Left colon (tissue), 2 donors: Measurements from ENCODE around the gene PI3. TPM values are rescaled to one million over a fixed set of nuclear protein-coding genes. Genes with fewer than 3 reads are reported as not detected.

Source experiments
- ATAC-seq: fragments of 200-7000 bp; cut with Tn5 transposase; one replicate; pipeline ENCODE4 v1.9.1; 2020; ENCODE audit warnings: mild to moderate bottlenecking, moderate library complexity
- DNase-seq, 2 donors: peaks; one replicate each; pipeline ENCODE4 v3.0.0-alpha.2; 2020
- intact Hi-C, 2 donors: fragments of 100-400 bp; cut with DNase I in 1 of 2; cut with micrococcal nuclease in 1 of 2; formaldehyde crosslinking; loops; one replicate each; pipeline versions ENCODE4 v1.11.2 to v1.14.0; 2022; cut with DNase I, micrococcal nuclease
- total RNA-seq, 2 donors: library from RNA; stranded (reverse); fragmentation: NEBNext Ultra II Directional; extraction: Animal tissue kit (Norgen Biotek cat#: 25700); gene quantifications; one replicate each; pipeline ENCODE4 v1.2.1, GENCODE V29; 2021
- donor health status: DM: no; HTN: no; CAD: no.
- donor health status: DM: yes; HTN: yes; CAD: no.

Gene PI3
- total RNA-seq, 2 donors from 2014 or later: 108 to 979 TPM

DNA sequence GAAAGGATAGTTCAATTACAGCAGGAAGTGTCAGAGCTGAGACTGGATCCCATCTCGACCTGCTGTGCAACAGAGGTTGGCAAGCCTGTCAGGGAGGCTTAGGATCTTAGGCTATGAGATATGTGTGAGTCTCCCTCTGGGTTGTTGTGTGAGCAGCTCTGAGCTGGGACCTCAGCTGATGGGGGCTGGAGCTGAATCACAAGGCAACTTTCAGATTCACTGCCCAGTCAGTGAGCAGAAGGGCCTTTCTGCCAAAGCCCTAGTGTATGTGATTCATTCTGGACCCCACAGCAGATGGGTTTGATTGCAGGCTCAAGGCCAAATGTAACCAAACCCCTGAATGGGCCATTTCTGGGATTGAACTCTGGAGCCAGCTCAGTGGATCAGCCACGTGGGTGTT lies 4.5 kb downstream of the PI3 start:
- DNase-seq (no peak), ATAC-seq (no peak)
- intact Hi-C loops: no loop called here

DNA sequence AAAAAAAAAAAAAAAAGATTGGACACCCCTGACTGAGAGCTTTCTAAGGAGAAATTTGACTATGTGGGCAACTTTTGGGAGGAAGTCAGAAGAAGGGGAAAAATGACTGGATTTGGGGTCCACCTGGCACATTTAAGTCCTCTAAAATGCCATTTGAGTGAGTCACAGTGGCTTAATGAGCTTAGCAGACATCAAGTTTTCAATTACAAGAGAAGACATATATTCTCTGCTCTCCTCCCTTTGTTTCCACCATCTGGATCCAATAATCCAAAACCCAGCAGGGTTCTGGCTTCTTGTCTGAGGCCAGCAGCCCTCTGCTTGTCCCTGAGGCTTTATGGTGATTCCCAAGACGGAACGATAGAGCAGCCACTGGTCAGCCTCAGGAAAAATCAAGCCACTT lies 6.9 kb downstream of the PI3 start:
- intact Hi-C loops: no loop called here
- DNase-seq (no peak), ATAC-seq (no peak)

DNA sequence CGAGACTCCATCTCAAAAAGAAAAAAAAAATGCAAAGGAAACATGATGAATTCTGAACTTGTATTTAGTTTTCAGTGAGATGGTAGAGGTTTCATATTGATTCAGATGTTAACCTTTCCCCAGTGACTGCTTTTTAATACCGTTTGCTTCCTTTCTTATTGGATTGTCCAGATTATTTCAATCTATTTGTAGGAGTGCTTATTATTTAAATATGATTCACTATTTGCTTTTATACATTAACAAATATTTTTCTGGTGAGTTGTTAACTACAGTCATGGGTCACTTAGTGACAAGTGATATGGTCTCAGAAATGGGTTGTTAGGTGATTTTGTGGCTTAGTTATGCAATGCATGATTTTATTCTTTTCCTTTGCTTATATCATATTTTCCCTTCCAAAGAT lies 8.4 kb downstream of the PI3 start:
- ATAC-seq: no peak
- no peak for DNase-seq
- intact Hi-C loops: no loop called here

DNA sequence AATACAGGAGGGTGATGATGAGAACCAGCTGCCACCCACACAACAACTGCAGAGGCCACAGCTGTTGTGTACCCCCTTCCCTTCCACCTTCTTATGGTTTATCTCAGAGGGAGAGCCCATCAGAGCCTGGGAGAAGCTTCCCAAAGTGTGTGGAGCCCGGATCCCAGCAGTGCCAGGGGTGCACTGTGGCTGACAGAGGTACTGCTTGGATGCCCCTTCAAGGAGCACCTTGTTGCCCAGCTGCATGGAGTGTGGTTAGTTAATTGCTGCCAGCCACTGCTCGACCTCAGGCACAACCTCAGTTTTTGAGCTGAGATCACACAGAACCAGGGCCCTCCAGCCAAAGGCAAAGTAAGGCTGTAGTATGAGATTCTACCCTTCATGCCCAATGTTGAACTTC lies 13.0 kb downstream of the PI3 start:
- DNase-seq: no peak
- no peak for ATAC-seq
- intact Hi-C loops: no loop called here

GRCh38 chr20:45189067-45189609 lies 14.4 kb downstream of the PI3 start:
- DNase-seq (no peak), ATAC-seq (no peak)
- intact Hi-C loops: no loop called here

GRCh38 chr20:45189861-45190260 lies 15.2 kb downstream of the PI3 start:
- DNase-seq (no peak), ATAC-seq (no peak)
- intact Hi-C loops: no loop called here

DNA sequence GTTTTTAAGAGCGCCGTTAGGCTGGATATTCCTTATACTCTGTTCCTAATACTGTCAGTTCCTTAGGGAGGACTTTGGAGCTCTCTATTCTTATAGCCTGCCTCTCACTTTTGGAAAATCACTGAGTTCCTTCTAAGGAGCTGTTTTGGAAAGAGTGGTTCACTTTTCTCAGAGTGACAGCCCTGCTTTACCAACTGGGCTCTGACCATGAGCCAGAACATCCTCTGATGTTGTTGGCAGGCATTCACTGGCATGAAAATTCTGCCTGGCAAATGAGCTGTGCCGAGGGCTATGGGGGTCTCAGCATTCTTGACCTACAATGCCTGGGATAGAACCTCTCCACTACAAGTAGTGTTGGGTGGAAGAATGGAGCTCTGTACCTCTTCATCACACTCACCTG lies 17.2 kb downstream of the PI3 start:
- no peak for DNase-seq
- intact Hi-C loops: no loop called here

DNA sequence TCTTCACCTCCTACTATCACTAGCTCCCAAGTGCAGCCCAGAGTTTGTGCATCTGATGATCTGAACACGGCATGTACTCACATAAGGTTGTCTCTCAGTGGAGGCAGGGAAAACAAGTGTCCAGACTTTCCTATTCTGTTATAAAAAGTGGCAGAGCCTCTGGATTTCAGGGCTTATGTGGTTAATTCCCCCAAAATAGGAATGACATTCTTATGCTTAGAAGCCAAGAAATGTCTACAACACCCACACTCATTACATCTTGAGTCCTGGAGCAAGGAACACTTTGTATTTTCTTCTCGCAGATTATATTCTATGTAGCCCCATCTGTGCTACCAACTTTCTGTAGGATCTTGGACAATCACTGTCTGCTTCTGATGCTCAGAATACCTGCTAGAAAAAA lies 18.6 kb downstream of the PI3 start:
- intact Hi-C loops: no loop called here
- DNase-seq (no peak), ATAC-seq (no peak)

More for the DNA sequence above, 17.2 kb downstream of the PI3 start:
- no peak for ATAC-seq

DNA sequence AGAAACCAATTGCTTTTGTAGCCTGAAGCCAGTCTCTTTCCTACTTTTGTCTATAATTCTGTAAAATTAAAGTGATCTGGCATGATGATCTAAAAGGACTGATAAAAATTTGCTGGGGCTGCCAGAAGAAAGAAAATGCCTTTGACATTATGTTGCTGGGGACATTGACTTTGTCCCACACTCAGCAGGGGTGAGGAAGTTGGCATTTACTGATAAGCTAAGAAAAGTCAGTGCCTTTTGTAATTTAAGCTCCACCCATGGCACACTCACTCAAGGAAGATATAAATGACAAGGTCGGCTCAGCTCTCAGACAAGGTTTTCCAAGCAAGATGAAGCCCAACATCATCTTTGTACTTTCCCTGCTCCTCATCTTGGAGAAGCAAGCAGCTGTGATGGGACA lies 32.0 kb downstream of the PI3 start, which contains the start of gene SEMG1:
SEMG1 (plus strand) TSS at position 309 of the 400 bp plus-strand sequence; CDS start at position 330, 21 bp downstream.
- ATAC-seq (peak; percentile 83), DNase-seq (no peak)
- intact Hi-C loops: no loop called here

GRCh38 chr20:45209924-45210323 lies 35.2 kb downstream of the PI3 start:
- ATAC-seq (no peak), DNase-seq (no peak)
- intact Hi-C loops: no loop called here

DNA sequence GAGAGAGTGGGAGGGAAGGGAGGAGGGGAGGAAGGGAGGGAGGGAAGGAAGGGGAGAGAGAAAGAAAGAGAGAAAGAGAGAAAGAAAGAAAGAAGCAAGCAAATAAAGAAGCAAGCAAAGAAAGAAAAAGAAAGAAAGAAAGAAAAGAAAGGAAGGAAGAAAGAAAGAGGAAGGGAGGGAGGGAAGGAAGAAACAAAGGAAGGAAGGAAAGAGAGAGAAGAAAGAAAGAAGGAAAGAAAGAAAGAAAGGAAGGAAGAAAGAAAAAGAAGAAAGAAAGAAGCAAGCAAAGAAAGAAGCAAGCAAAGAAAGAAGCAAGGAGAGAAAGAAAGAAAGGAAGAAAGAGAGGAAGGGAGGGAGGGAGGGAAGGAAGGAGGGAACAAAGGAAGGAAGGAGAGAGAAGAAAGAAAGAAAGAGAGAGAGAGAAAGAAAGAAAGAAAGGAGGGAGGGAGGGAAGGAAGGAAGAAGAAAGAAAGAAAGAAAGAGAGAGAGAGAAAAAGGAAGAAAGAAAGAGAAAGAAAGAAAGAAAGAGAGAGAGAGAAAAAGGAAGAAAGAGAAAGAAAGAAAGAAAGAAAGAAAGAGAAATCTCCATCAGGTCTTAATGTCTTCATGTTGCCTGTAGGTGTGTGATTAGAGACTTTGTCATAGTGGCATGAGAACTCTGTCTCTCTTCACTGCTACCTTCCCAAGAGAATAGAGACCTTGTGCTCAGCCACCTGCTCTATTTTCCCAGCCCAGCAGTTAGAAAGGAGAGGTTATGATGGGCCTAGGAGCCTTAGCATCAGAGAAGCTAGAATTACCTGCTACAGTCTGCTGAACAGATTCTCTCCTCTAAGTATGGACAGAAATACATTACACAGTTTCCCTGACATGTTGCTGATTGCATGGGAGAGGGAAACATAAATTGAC lies 37.1 kb downstream of the PI3 start:
- intact Hi-C loops: no loop called here
- ATAC-seq (no peak), DNase-seq (no peak)

DNA sequence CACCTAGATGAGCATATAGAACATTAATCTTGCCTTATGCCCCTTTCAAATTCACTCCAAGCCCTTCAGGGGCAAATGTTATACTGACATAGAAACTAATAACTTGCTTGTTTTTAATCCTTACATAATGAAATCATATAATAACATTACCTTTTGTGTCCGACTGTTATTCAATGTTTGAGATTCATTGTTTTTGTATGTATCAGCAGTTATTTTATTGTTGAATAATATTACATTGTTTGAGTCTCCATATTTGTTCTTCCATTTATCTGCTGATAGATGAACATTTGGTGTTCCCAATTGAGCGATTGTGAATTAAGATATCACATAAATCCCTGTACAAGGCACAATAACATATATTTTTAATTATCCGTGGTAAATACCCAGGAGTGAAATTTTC lies 38.1 kb downstream of the PI3 start:
- ATAC-seq (no peak), DNase-seq (no peak)
- intact Hi-C loops: no loop called here

DNA sequence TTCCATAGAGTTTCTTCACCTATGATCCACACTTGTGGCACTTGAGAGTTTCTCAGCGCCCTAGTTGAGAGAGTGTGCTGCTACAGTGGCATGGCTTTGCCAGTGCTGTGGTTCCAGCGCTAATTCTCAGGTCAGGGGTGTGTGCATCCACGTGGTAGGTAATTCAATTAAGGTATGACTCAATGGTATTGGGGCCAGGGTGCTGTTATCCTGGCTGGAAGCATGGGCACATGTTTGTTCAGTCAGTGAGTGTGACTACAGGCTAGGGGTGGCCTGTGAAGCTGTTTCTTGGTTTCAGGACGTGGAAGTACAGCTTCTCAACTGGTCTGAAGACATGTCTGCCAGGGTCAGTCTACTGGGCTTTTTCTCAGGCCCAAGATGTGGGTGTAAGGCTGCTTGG lies 43.4 kb downstream of the PI3 start:
- ATAC-seq (no peak), DNase-seq (no peak)
- intact Hi-C loops: no loop called here

DNA sequence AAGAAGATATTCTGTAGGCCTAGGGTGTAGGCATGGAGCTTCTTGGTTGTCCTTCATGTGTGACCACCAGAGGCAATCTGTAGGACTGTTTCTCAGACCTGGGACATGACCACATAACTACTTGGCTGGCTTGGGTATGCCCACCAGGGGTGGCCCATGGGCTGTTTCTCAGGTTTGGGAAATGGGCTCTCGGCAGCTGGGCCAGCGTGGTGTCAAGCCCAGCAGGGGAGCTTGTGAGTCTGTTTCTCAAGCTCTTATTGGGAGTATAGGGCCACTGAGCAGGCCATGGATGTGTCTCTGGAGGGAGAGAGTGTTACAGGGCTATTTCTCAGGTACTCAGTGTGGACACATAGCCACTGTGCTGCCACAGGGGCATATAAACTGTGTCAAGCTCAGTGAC lies 43.9 kb downstream of the PI3 start:
- DNase-seq (no peak), ATAC-seq (no peak)
- intact Hi-C loops: no loop called here

GRCh38 chr20:45221076-45221475 lies 46.4 kb downstream of the PI3 start, which contains the start of gene SEMG2:
TSS of gene SEMG2 (plus strand) at chr20:45221373. CDS start at chr20:45221390, 17 bp downstream.
- DNase-seq (no peak), ATAC-seq (no peak)
- intact Hi-C loops: no loop called here

DNA sequence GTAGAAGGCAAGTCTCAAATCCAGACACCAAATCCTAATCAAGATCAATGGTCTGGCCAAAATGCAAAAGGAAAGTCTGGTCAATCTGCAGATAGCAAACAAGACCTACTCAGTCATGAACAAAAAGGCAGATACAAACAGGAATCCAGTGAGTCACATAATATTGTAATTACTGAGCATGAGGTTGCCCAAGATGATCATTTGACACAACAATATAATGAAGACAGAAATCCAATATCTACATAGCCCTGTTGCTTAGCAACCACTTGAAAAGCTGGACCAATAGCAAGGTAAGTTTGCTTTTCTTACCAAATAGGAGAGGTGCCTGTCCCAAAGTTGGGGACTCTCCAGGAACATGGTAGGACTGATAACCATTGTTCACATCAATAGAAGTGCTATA lies 48.4 kb downstream of the PI3 start:
- ATAC-seq: no peak
- intact Hi-C loops: no loop called here
- DNase-seq: no peak

Other genes with a start within 250 kb of the PI3 start
- 10 to 100 TPM; 11.8 to 13.0 TPM for gene TOMM34, start 214.5 kb upstream of the PI3 start, total RNA-seq
- 10 to 100 TPM; 26.8 to 32.8 TPM for gene STK4, start 208.4 kb upstream of the PI3 start, total RNA-seq
- gene KCNS1, start 73.8 kb upstream of the PI3 start, total RNA-seq: under 1 TPM in 1 of 2 donors, not detected in 1; 0.27 TPM
- not detected for gene WFDC5, start 59.7 kb upstream of the PI3 start, total RNA-seq
- under 1 TPM in 1 of 2 donors, not detected in 1; 0.92 TPM for gene WFDC12, start 50.4 kb upstream of the PI3 start, total RNA-seq
- gene SEMG1, start 32.1 kb downstream of the PI3 start, total RNA-seq: under 1 TPM; 0.14 to 0.21 TPM
- not detected for gene SEMG2, start 46.5 kb downstream of the PI3 start, total RNA-seq
- 100 to 1,000 TPM in 1 of 2 donors, 10 to 100 TPM in 1; 47.4 to 204 TPM for gene SLPI, start 79.7 kb downstream of the PI3 start, total RNA-seq
- not detected for gene RBPJL, start 131.9 kb downstream of the PI3 start, total RNA-seq
- not detected for gene MATN4, start 133.4 kb downstream of the PI3 start, total RNA-seq
- gene SDC4, start 173.5 kb downstream of the PI3 start, total RNA-seq: 100 to 1,000 TPM in 1 of 2 donors, 10 to 100 TPM in 1; 85.4 to 144 TPM
- 10 to 100 TPM; 25.2 to 32.4 TPM for gene SYS1, start 188.3 kb downstream of the PI3 start, total RNA-seq
- under 1 TPM; 0.59 to 0.85 TPM for gene TP53TG5, start 203.4 kb downstream of the PI3 start, total RNA-seq
- gene DBNDD2, start 233.4 kb downstream of the PI3 start, total RNA-seq: 100 to 1,000 TPM; 123 to 135 TPM
- 100 to 1,000 TPM; 122 to 152 TPM for gene PIGT, start 241.2 kb downstream of the PI3 start, total RNA-seq